ENCODE results near the gene BTBD9.
"Not testable (repeated sequence)": the region's sequence is repeated elsewhere in the genome, so short reads cannot be mapped to it uniquely, and the experiment has no call there.

The BTBD9 gene

GRCh38 chr6:38387461-38387860 lies 252.3 kb downstream of the BTBD9 start:
- DNase-seq (ENCODE audit: low spot score): no peak

- no peak for DNase-seq (ENCODE audit: low spot score)
These were observed 260.9 kb downstream of the BTBD9 start for GRCh38 chr6:38378801-38379200.

GRCh38 chr6:38375937-38376336 lies 263.8 kb downstream of the BTBD9 start:
- no peak for DNase-seq (ENCODE audit: low spot score)

GRCh38 chr6:38375341-38375740 lies 264.4 kb downstream of the BTBD9 start:
- DNase-seq (ENCODE audit: low spot score): no peak

GRCh38 chr6:38371881-38372280 lies 267.8 kb downstream of the BTBD9 start:
- DNase-seq (ENCODE audit: low spot score): no peak

- DNase-seq (ENCODE audit: low spot score): no peak
These were observed 268.8 kb downstream of the BTBD9 start for GRCh38 chr6:38370653-38371601.

- DNase-seq (ENCODE audit: low spot score): no peak
These were observed 272.5 kb downstream of the BTBD9 start for GRCh38 chr6:38367231-38367630.

- DNase-seq (ENCODE audit: low spot score): no peak
These were observed 273.5 kb downstream of the BTBD9 start for GRCh38 chr6:38366234-38366633.

- DNase-seq (ENCODE audit: low spot score): no peak
These were observed 275.0 kb downstream of the BTBD9 start for GRCh38 chr6:38364775-38365174.

- DNase-seq (ENCODE audit: low spot score): no peak
These were observed 275.6 kb downstream of the BTBD9 start for GRCh38 chr6:38364127-38364526.

- DNase-seq (ENCODE audit: low spot score): no peak
These were observed 284.2 kb downstream of the BTBD9 start for GRCh38 chr6:38355519-38355918.

- peak; percentile 2 for DNase-seq (ENCODE audit: low spot score)
These were observed 284.8 kb downstream of the BTBD9 start for GRCh38 chr6:38354905-38355304.

- peak; percentile 7 for DNase-seq (ENCODE audit: low spot score)
These were observed 285.7 kb downstream of the BTBD9 start for GRCh38 chr6:38354037-38354381.

GRCh38 chr6:38353310-38354036 lies 286.3 kb downstream of the BTBD9 start:
- peak; percentile 2 for DNase-seq (ENCODE audit: low spot score)

- DNase-seq (ENCODE audit: low spot score): no peak
These were observed 287.1 kb downstream of the BTBD9 start for GRCh38 chr6:38352636-38353035.

- no peak for DNase-seq (ENCODE audit: low spot score)
These were observed 288.8 kb downstream of the BTBD9 start for GRCh38 chr6:38350942-38351341.

- DNase-seq (ENCODE audit: low spot score): no peak
These were observed 289.5 kb downstream of the BTBD9 start for GRCh38 chr6:38350220-38350619.

GRCh38 chr6:38349795-38350194 lies 289.9 kb downstream of the BTBD9 start:
- DNase-seq (ENCODE audit: low spot score): no peak

- no peak for DNase-seq (ENCODE audit: low spot score)
These were observed 290.5 kb downstream of the BTBD9 start for GRCh38 chr6:38349221-38349620.

GRCh38 chr6:38348371-38348770 lies 291.4 kb downstream of the BTBD9 start:
- no peak for DNase-seq (ENCODE audit: low spot score)

- DNase-seq (ENCODE audit: low spot score): not testable (repeated sequence)
These were observed 291.9 kb downstream of the BTBD9 start for GRCh38 chr6:38347829-38348228.

- no peak for DNase-seq (ENCODE audit: low spot score)
These were observed 293.2 kb downstream of the BTBD9 start for GRCh38 chr6:38346291-38347079.

All from NAMALWA (cell line).